HG03095 (cell line): Measurements from ENCODE around the gene RAD51AP1.

Source experiments
- ATAC-seq: cut with Tn5 transposase; IDR thresholded peaks from one replicate; pipeline ENCODE4 v1.9.1; 2021; ENCODE audit warnings: moderate library complexity; ENCODE audit not compliant: unreplicated experiment

RAD51AP1 gene

DNA sequence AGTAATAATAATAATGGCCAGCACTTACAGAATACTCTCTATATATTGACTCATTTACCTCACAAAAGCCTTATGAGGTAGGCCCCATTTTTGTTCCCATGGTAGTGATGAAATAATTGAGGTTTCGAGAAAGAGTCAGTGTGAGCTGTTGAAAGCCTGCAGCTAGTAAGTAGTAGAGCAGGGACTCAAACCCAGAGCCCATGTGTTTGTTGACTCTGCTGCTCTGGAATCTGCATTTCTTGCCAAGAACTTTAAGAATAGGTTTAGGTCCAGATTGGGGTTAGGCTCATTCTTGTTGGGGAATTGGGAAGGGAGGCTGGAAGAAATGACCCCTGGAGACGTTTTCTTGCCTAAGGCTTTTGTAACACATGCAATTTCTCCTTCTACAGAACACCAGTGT, 51.3 kb downstream of the RAD51AP1 start:
- ATAC-seq, result no peak

DNA sequence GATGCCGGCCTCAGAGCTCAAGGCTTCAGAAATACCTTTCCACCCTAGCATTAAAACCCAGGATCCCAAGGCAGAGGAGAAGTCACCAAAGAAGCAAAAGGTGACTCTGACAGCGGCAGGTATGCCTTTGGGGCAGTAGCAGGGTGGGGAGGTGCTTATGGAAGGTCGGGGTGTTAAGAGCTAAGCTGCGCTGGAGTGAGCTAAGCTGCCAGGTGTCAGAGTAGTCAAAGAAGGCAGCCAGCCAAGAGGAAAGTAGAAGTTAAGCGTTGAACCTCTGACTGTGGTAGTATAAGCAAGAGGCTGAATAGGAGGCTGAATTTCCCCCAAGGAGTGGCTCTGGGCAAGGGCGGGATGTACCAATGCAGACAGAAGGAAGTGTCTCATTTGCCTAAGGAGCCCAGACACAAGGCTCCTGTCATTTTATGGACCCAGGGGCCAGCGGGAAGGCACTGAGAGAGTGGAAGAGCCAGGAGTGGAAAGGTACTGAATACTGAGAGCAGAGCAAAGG, 52.5 kb downstream of the RAD51AP1 start:
- no peak for ATAC-seq

GRCh38 chr12:4595881-4596280, 57.2 kb downstream of the RAD51AP1 start:
- ATAC-seq, result no peak

GRCh38 chr12:4603421-4603820, 64.7 kb downstream of the RAD51AP1 start:
- ATAC-seq, result no peak

- no peak for ATAC-seq
Observed at GRCh38 chr12:4603946-4604345, 65.3 kb downstream of the RAD51AP1 start.

- peak; percentile 93 for ATAC-seq
Observed at GRCh38 chr12:4604684-4605193, 66.0 kb downstream of the RAD51AP1 start.

GRCh38 chr12:4607056-4607455, 68.4 kb downstream of the RAD51AP1 start:
- ATAC-seq, result no peak

- no peak for ATAC-seq
Observed at GRCh38 chr12:4609071-4609470, 70.4 kb downstream of the RAD51AP1 start.
